CMK (cell line): Measurements from ENCODE around the gene OXA1L.
"Not testable (repeated sequence)": the region's sequence is repeated elsewhere in the genome, so short reads cannot be mapped to it uniquely, and the experiment has no call there.

Experiments used
- DNase-seq: peaks from one replicate; pipeline ENCODE4 v3.0.0-alpha.2; 2010; ENCODE audit warnings: low read depth

Gene OXA1L

GRCh38 chr14:22766457-22767322 lies at the start of gene OXA1L:
Gene OXA1L (plus strand): TSS chr14:22766688. CDS start chr14:22766702, 14 bp downstream.
- peak; percentile 75 for DNase-seq

- DNase-seq: no peak
Measured at GRCh38 chr14:22718091-22718490, 48.4 kb upstream of the OXA1L start.

GRCh38 chr14:22721213-22721612 lies 45.3 kb upstream of the OXA1L start:
- no peak for DNase-seq

- DNase-seq: no peak
Measured at GRCh38 chr14:22723815-22724214, 42.7 kb upstream of the OXA1L start.

- DNase-seq: not testable (repeated sequence)
Measured at GRCh38 chr14:22724847-22725246, 41.6 kb upstream of the OXA1L start.

GRCh38 chr14:22725374-22725773 lies 41.1 kb upstream of the OXA1L start:
- DNase-seq: not testable (repeated sequence)

- no peak for DNase-seq
Measured at GRCh38 chr14:22726012-22726411, 40.5 kb upstream of the OXA1L start.

GRCh38 chr14:22732062-22732461 lies 34.4 kb upstream of the OXA1L start:
- DNase-seq: not testable (repeated sequence)

- no peak for DNase-seq
Measured at GRCh38 chr14:22733829-22734228, 32.7 kb upstream of the OXA1L start.

- DNase-seq: no peak
Measured at GRCh38 chr14:22735096-22735495, 31.4 kb upstream of the OXA1L start.

GRCh38 chr14:22736384-22736783 lies 30.1 kb upstream of the OXA1L start:
- not testable (repeated sequence) for DNase-seq

GRCh38 chr14:22737052-22737451 lies 29.4 kb upstream of the OXA1L start:
- DNase-seq: no peak

- DNase-seq: no peak
Measured at GRCh38 chr14:22739423-22739822, 27.1 kb upstream of the OXA1L start.

- no peak for DNase-seq
Measured at GRCh38 chr14:22740020-22740419, 26.5 kb upstream of the OXA1L start.

GRCh38 chr14:22747769-22748168 lies 18.7 kb upstream of the OXA1L start:
- no peak for DNase-seq

GRCh38 chr14:22748206-22748605 lies 18.3 kb upstream of the OXA1L start:
- DNase-seq: no peak

GRCh38 chr14:22748631-22749068 lies 17.8 kb upstream of the OXA1L start:
- DNase-seq: no peak

GRCh38 chr14:22752422-22752821 lies 14.1 kb upstream of the OXA1L start:
- DNase-seq: no peak

GRCh38 chr14:22753586-22753985 lies 12.9 kb upstream of the OXA1L start:
- no peak for DNase-seq

GRCh38 chr14:22757972-22758650 lies 8.4 kb upstream of the OXA1L start:
- not testable (repeated sequence) for DNase-seq

GRCh38 chr14:22761734-22762133 lies 4.8 kb upstream of the OXA1L start:
- DNase-seq: no peak

GRCh38 chr14:22764382-22764781 lies 2.1 kb upstream of the OXA1L start:
- no peak for DNase-seq

GRCh38 chr14:22767323-22767589 lies 768 bp downstream of the OXA1L start:
- DNase-seq: no peak

GRCh38 chr14:22768947-22769346 lies 2.5 kb downstream of the OXA1L start:
- no peak for DNase-seq
